ENCODE data around the gene RNF180.

Gene RNF180

GRCh38 chr5:64260756-64261155, 95.1 kb downstream of the RNF180 start:
- H2AFZ ChIP-seq (ENCODE audit: low read length): no peak overlapping the region
- H3K4me2 ChIP-seq (ENCODE audit: low read depth, low read length, poor library complexity, severe bottlenecking): no peak overlapping the region
- no peak for TF ChIP-seq CTCF (conservative IDR thresholded peaks at IDR 0.05; ENCODE audit: low read length)
- TF ChIP-seq EZH2phosphoT487 (IDR thresholded peaks at IDR 0.05; ENCODE audit: borderline replicate concordance): no peak
- no peaks in the 10 kb centered on the region for H4K20me1 ChIP-seq (ENCODE audit: insufficient read depth, low read length, poor library complexity, severe bottlenecking)
- H3K9me2 ChIP-seq (replicated peaks; ENCODE audit: low read depth, low read length): no peaks in the 10 kb centered on the region
- H3K4me1 ChIP-seq (ENCODE audit: insufficient read depth, low read length, poor library complexity, severe bottlenecking): no peaks in the 10 kb centered on the region
- no peak overlapping the region for H3K4me3 ChIP-seq (ENCODE audit: low read length, poor library complexity, severe bottlenecking)
- H3K79me2 ChIP-seq (ENCODE audit: insufficient read depth, low read length): no peaks in the 10 kb centered on the region
- no peaks in the 10 kb centered on the region for H3K9me3 ChIP-seq (ENCODE audit: insufficient read depth, low read depth, low read length)
- no peaks in the 10 kb centered on the region for H3K36me3 ChIP-seq (ENCODE audit: insufficient read depth, low read length)
- H3K9ac ChIP-seq (ENCODE audit: low read depth, low read length, poor library complexity, severe bottlenecking): no peak overlapping the region
- H3K27me3 ChIP-seq (ENCODE audit: insufficient read depth, low read length, poor library complexity, severe bottlenecking): no peaks in the 10 kb centered on the region
- no peaks in the 10 kb centered on the region for H3F3A ChIP-seq (ENCODE audit: low read depth)

GRCh38 chr5:64269164-64269563, 103.5 kb downstream of the RNF180 start:
- Histone ChIP-seq H3K4me1 (ENCODE audit: insufficient read depth, low read length, poor library complexity, severe bottlenecking) (no peaks in the 10 kb centered on the region), H3F3A (ENCODE audit: low read depth) (no peaks in the 10 kb centered on the region), H3K79me2 (ENCODE audit: insufficient read depth, low read length) (no peaks in the 10 kb centered on the region), H3K9ac (ENCODE audit: low read depth, low read length, poor library complexity, severe bottlenecking) (no peak overlapping the region), H3K9me3 (ENCODE audit: insufficient read depth, low read depth, low read length) (no peaks in the 10 kb centered on the region), H3K27me3 (ENCODE audit: insufficient read depth, low read length, poor library complexity, severe bottlenecking) (no peaks in the 10 kb centered on the region), H3K9me2 (replicated peaks; ENCODE audit: low read depth, low read length) (no peaks in the 10 kb centered on the region), H2AFZ (ENCODE audit: low read length) (no peak overlapping the region), H4K20me1 (ENCODE audit: insufficient read depth, low read length, poor library complexity, severe bottlenecking) (no peaks in the 10 kb centered on the region), H3K4me2 (ENCODE audit: low read depth, low read length, poor library complexity, severe bottlenecking) (no peak overlapping the region), H3K36me3 (ENCODE audit: insufficient read depth, low read length) (no peaks in the 10 kb centered on the region), H3K4me3 (ENCODE audit: low read length, poor library complexity, severe bottlenecking) (no peak overlapping the region)
- TF ChIP-seq CTCF (conservative IDR thresholded peaks at IDR 0.05; ENCODE audit: low read length): no peak
- TF ChIP-seq EZH2phosphoT487 (IDR thresholded peaks at IDR 0.05; ENCODE audit: borderline replicate concordance): no peak

- Histone ChIP-seq H3F3A (ENCODE audit: low read depth) (no peaks in the 10 kb centered on the region), H3K4me3 (ENCODE audit: low read length, poor library complexity, severe bottlenecking) (no peak overlapping the region), H3K4me2 (ENCODE audit: low read depth, low read length, poor library complexity, severe bottlenecking) (no peak overlapping the region), H3K9me3 (ENCODE audit: insufficient read depth, low read depth, low read length) (no peaks in the 10 kb centered on the region), H4K20me1 (ENCODE audit: insufficient read depth, low read length, poor library complexity, severe bottlenecking) (no peaks in the 10 kb centered on the region), H3K9me2 (replicated peaks; ENCODE audit: low read depth, low read length) (no peaks in the 10 kb centered on the region), H3K36me3 (ENCODE audit: insufficient read depth, low read length) (no peaks in the 10 kb centered on the region), H3K27me3 (ENCODE audit: insufficient read depth, low read length, poor library complexity, severe bottlenecking) (no peaks in the 10 kb centered on the region), H3K4me1 (ENCODE audit: insufficient read depth, low read length, poor library complexity, severe bottlenecking) (no peaks in the 10 kb centered on the region), H2AFZ (ENCODE audit: low read length) (no peak overlapping the region), H3K79me2 (ENCODE audit: insufficient read depth, low read length) (no peaks in the 10 kb centered on the region), H3K9ac (ENCODE audit: low read depth, low read length, poor library complexity, severe bottlenecking) (no peak overlapping the region)
- no peak for TF ChIP-seq CTCF (conservative IDR thresholded peaks at IDR 0.05; ENCODE audit: low read length)
- no peak for TF ChIP-seq EZH2phosphoT487 (IDR thresholded peaks at IDR 0.05; ENCODE audit: borderline replicate concordance)
Measured at GRCh38 chr5:64273276-64273675, 107.6 kb downstream of the RNF180 start.

Data from Loucy (cell line).